Smooth muscle cell (in vitro differentiated cells): ENCODE data around the gene GNG7. TPM values are rescaled to one million over a fixed set of nuclear protein-coding genes. Genes with fewer than 3 reads are reported as not detected.

Experiments
- DNase-seq: peaks from one replicate; lab custom pipeline; 2025; ENCODE audit not compliant: unreplicated experiment; lab: John Stamatoyannopoulos, UW
- H2AFZ ChIP-seq: fragments of 200-600 bp; sonication (generic); 2 replicates; pipeline ENCODE4 v1.6.0; 2016; ENCODE audit warnings: antibody characterized with exemption, low read depth, mild to moderate bottlenecking
- H3F3A ChIP-seq: fragments of 200-600 bp; sonication (generic); 2 replicates; pipeline ENCODE4 v1.6.0; 2017; ENCODE audit warnings: antibody characterized with exemption, low read depth
- H3K27ac ChIP-seq: fragments of 200-600 bp; sonication (generic); 2 replicates; pipeline ENCODE4 v1.5.1; 2016; ENCODE audit warnings: low read depth, mild to moderate bottlenecking
- H3K27me3 ChIP-seq: fragments of 200-600 bp; sonication (generic); 2 replicates; pipeline ENCODE4 v1.6.1; 2016; ENCODE audit warnings: low read depth, mild to moderate bottlenecking
- H3K36me3 ChIP-seq: fragments of 200-600 bp; sonication (generic); 2 replicates; pipeline ENCODE4 v1.5.1; 2016; ENCODE audit warnings: low read depth
- H3K4me1 ChIP-seq: fragments of 200-600 bp; sonication (generic); 2 replicates; pipeline ENCODE4 v1.5.1; 2016; ENCODE audit warnings: low read depth
- H3K4me2 ChIP-seq: fragments of 200-600 bp; sonication (generic); 2 replicates; pipeline ENCODE4 v1.6.0; 2016; ENCODE audit warnings: mild to moderate bottlenecking
- H3K4me3 ChIP-seq: fragments of 200-600 bp; sonication (generic); 2 replicates; pipeline ENCODE4 v1.5.1; 2016; ENCODE audit warnings: mild to moderate bottlenecking
- H3K79me2 ChIP-seq: fragments of 200-600 bp; sonication (generic); 2 replicates; pipeline ENCODE4 v1.6.0; 2016; ENCODE audit warnings: low read depth, mild to moderate bottlenecking
- H3K9ac ChIP-seq: fragments of 200-600 bp; sonication (generic); 2 replicates; pipeline ENCODE4 v1.6.0; 2016; ENCODE audit warnings: low read depth
- H3K9me3 ChIP-seq: fragments of 200-600 bp; sonication (generic); replicated peaks from 2 replicates; pipeline ENCODE4 v1.5.1; 2016; ENCODE audit warnings: low read depth
- H4K20me1 ChIP-seq: fragments of 200-600 bp; sonication (generic); 2 replicates; pipeline ENCODE4 v1.6.0; 2016; ENCODE audit warnings: low read depth
- CTCF ChIP-seq: fragments of 200-600 bp; sonication (generic); IDR thresholded peaks from 2 replicates; pipeline ENCODE4 v1.5.1; 2017; ENCODE audit warnings: borderline replicate concordance, mild to moderate bottlenecking, antibody characterized with exemption; ENCODE audit not compliant: insufficient read depth, poor library complexity, severe bottlenecking
- WGBS: methylation state at CpG from one replicate; pipeline ENCODE4 v1.1.7; 2016; ENCODE audit warnings: low lambda C conversion rate; 5-methylcytosine and 5-hydroxymethylcytosine counted together
- polyA plus RNA-seq: library from polyadenylated mRNA; unstranded; fragments of >200 nt; fragmentation: Nextera tagmentation; extraction: Ambion mirVana; gene quantifications from 2 replicates; pipeline ENCODE4 v1.2.1, GENCODE V29; 2016
- total RNA-seq: library from RNA; depleted of rRNA; stranded (reverse); fragments of >200 nt; gene quantifications from 2 replicates; pipeline ENCODE4 v1.2.3, GENCODE V29; 2014

The GNG7 gene
- total and polyA plus RNA-seq, 2 experiments from 2014 or later = 1.7 to 2.6 TPM

DNA sequence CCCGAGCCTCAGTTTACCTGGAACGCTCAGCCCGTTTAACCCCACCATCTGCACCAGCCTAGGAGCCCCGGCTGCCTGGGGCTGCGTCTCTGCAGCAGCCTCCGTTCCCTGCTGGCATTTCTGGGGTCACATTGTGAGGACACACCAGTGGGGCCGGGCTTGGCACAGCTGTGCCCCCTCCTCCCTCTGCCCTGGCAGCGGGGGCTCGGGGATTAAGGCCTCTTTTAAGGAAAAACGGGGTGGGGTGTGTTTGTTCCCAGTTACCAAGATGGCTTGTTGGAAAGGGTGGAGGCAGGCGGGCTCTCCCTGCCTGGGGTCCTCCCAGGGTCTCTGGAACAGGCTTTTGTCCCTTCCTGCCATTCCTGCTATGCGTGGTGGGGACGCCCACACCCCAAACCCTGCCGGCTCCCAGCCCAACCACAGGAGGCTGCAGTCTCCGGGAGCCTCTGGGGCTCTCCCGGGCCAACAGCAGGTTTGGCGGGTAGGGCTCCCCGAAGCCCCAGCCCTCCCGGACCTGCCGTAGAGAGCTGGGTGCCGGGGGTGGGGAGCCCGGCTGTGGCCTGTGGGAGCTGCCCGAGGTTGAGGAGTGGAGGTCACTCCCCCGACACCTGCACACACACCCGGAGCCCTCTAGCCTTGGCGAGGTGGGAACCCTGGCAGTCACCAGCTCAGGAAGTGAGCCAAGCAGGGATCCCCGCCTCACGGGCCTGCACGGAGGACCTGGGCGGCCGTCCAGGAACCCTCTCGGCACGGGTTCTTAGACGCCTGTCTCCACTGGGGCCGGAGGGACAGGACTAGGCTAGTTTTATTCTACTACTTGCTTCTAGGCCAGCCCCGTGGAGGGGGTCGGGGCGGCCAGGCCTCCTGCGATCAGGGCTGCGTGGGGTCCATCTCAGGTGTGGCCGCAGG lies 189.7 kb downstream of the GNG7 start:
- Histone ChIP-seq H3K9me3 (no peaks in the 10 kb centered on the region), H2AFZ (no peak overlapping the region), H3K9ac (no peak overlapping the region), H3K27me3 (no peaks in the 10 kb centered on the region), H3K36me3 (no peaks in the 10 kb centered on the region), H3K4me1 (no peaks in the 10 kb centered on the region), H3K4me3 (no peak overlapping the region), H3K4me2 (no peak overlapping the region), H3F3A (no peaks in the 10 kb centered on the region), H3K79me2 (no peaks in the 10 kb centered on the region), H3K27ac (no peak overlapping the region), H4K20me1 (no peaks in the 10 kb centered on the region)
- DNase-seq = no peak
- no peak for TF ChIP-seq CTCF
- 92% methylated on average over 41 of the region's 41 CpGs for WGBS

DNA sequence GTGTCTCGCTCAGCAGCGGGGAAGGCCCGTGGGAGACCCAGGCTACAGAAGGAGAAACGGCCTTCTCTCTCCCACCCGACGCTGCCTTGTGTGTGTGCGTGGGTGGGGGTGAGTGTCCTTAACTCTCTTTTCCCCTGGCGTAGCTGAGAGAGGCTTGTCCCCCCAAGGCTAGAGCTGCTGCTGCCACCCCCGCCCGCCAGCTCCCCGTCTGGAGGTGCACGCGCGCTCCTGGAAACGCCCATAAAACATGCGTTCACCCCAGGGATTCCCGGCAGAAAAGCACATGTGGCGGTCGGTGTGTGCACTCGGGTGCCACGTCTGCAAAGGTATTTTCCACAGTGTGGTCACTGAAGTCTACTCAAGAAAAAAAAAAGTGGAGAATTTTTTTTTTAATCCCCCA lies 190.5 kb downstream of the GNG7 start:
- Histone ChIP-seq H3K4me3 (no peak overlapping the region), H3K27ac (no peak overlapping the region), H3K4me1 (no peaks in the 10 kb centered on the region), H2AFZ (no peak overlapping the region), H4K20me1 (no peaks in the 10 kb centered on the region), H3K79me2 (no peaks in the 10 kb centered on the region), H3K36me3 (no peaks in the 10 kb centered on the region), H3K4me2 (no peak overlapping the region), H3K9ac (no peak overlapping the region), H3K27me3 (no peaks in the 10 kb centered on the region), H3K9me3 (no peaks in the 10 kb centered on the region), H3F3A (no peaks in the 10 kb centered on the region)
- DNase-seq = no peak
- no peak for TF ChIP-seq CTCF
- 69% methylated on average over 21 of the region's 21 CpGs for WGBS

DNA sequence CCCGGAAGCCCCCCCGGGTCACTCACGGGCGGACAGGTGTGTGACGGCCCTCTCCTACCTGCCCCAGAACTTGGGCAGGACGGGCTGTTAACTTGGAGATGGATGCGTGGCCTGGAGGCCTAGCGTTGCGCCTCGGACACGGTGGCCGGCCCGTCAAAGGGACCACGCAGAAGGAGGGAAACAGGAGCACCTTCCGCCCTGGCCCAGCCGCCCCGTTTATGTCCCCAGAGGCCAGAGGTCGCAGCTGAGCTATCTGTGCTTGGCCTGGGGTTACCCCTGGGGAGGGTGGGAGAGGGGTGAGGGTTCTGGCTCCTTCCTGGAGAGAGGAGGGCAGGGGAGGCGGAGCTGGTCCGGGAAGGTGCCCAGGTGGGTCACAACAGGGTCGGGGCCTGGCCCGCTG lies 190.9 kb downstream of the GNG7 start:
- Histone ChIP-seq H3K4me2 (no peak overlapping the region), H3K27me3 (no peaks in the 10 kb centered on the region), H3K9me3 (no peaks in the 10 kb centered on the region)

More for the DNA sequence above, 190.9 kb downstream of the GNG7 start:
- Histone ChIP-seq H3K79me2 (no peaks in the 10 kb centered on the region), H3K27ac (no peak overlapping the region), H3F3A (no peaks in the 10 kb centered on the region), H2AFZ (no peak overlapping the region), H3K4me3 (no peak overlapping the region), H3K36me3 (no peaks in the 10 kb centered on the region), H3K9ac (no peak overlapping the region), H4K20me1 (no peaks in the 10 kb centered on the region), H3K4me1 (no peaks in the 10 kb centered on the region)
- 96% methylated on average over 20 of the region's 22 CpGs for WGBS
- TF ChIP-seq CTCF = no peak
- DNase-seq = no peak
